ENCODE results near the gene CBX1. TPM values are rescaled to one million over a fixed set of nuclear protein-coding genes. Genes with fewer than 3 reads are reported as not detected.
A peak's percentile ranks its signal among the peaks of the same experiment; 100 is the strongest.
"Not testable (repeated sequence)": the region's sequence is repeated elsewhere in the genome, so short reads cannot be mapped to it uniquely, and the experiment has no call there.

Gene CBX1
- total RNA-seq, 4 donors from 2014 or later, result 24.0 to 59.0 (median 28.9) TPM

DNA sequence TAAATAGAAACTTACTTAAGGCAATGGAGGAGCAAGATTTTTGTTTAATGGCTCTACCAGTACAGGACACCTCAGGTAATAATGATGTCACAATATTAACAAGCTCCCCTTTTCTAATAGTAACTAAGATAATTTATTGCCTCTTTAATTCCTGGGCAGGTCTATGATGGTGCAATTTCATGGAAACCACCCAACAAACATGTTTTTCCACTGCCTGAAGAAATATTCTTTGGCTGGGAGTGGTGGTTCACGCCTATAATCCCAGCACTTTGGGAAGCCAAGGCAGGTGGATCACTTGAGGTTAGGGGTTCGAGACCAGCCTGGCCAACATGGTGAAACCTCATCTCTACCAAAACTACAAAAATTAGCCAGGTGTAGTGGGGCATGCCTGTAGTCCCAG is 33.5 kb downstream of the CBX1 start:
- H3K4me3 ChIP-seq, H3K9me3 ChIP-seq, H3K27me3 ChIP-seq: not testable (repeated sequence)
- peak in 1 of 2 donors; percentile 59 for TF ChIP-seq EP300 (IDR thresholded peaks at IDR 0.05)
- Histone ChIP-seq H3K4me1 (peaks cover 0 to 56% (median 0%) of the 10 kb centered on the region in 4 donors), H3K27ac (peak overlapping the region in 2 of 4 donors; percentile 21 to 58), H3K36me3 (peaks cover 0 to 92% (median 0%) of the 10 kb centered on the region in 3 donors)
- peak in 1 of 2 donors; percentile 53 for DNase-seq (ENCODE audit: low spot score in 2 of 2)
- 83 to 87% methylated on average over 2 of the region's 2 CpGs for WGBS, 2 donors

DNA sequence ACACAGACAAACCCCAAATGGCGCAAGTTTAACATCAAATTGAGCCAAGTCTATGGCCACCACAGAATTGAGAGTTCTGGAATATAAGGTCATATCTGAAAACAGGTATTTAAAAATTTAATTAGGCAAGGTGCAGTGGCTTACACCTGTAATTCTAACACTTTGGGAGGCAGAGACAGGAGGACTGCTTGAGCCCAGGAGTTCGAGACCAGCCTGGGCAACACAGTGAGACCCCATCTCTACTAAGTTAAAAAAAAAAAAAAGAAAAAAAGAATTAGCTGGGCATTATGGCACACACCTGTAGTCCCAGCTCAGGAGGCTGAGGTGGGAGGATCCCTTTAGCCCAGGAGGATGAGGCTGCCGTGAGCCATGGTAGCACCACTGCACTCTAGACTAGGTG is 34.0 kb downstream of the CBX1 start:
- Histone ChIP-seq H3K27ac (peak overlapping the region in 1 of 4 donors; percentile 21), H3K9me3 (no peaks in the 10 kb centered on the region), H3K4me1 (peaks cover 0 to 56% (median 0%) of the 10 kb centered on the region in 4 donors), H3K36me3 (peaks cover 0 to 92% (median 2%) of the 10 kb centered on the region in 3 donors), H3K27me3 (no peaks in the 10 kb centered on the region), H3K4me3 (no peak overlapping the region)
- no peak for DNase-seq (ENCODE audit: low spot score in 2 of 2)
- TF ChIP-seq POLR2A (IDR thresholded peaks at IDR 0.05) (no peak), EP300 (IDR thresholded peaks at IDR 0.05) (no peak)
- TF ChIP-seq, protein P1, sequence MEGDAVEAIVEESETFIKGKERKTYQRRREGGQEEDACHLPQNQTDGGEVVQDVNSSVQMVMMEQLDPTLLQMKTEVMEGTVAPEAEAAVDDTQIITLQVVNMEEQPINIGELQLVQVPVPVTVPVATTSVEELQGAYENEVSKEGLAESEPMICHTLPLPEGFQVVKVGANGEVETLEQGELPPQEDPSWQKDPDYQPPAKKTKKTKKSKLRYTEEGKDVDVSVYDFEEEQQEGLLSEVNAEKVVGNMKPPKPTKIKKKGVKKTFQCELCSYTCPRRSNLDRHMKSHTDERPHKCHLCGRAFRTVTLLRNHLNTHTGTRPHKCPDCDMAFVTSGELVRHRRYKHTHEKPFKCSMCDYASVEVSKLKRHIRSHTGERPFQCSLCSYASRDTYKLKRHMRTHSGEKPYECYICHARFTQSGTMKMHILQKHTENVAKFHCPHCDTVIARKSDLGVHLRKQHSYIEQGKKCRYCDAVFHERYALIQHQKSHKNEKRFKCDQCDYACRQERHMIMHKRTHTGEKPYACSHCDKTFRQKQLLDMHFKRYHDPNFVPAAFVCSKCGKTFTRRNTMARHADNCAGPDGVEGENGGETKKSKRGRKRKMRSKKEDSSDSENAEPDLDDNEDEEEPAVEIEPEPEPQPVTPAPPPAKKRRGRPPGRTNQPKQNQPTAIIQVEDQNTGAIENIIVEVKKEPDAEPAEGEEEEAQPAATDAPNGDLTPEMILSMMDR (IDR thresholded peaks at IDR 0.05), result no peak
- 92 to 97% methylated on average over 3 of the region's 3 CpGs for WGBS, 2 donors

DNA sequence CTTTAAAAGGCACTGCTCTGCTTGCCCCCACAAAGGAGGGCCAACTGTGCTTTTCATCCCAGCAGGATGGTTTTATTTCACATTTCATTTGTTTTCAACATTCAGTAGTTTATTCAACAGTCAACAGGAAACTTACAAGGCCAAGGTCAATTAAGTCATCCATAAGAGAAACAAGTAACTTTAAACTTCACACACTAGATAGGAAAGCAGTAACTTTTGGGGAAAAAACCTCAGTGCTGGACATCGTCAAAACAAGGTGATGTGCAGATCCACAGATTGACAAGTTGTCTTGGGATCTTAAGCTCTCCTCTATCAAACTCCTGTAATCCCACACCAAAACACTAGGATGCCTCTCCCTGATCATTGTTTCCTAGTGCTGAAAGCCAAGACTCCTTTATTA is 34.6 kb downstream of the CBX1 start:
- peak overlapping the region in 1 of 4 donors; percentile 5 for H3K27ac ChIP-seq
- WGBS, 2 donors, result 65 to 78% methylated on average over 1 of the region's 1 CpG
- no peak for DNase-seq (ENCODE audit: low spot score in 2 of 2)

DNA sequence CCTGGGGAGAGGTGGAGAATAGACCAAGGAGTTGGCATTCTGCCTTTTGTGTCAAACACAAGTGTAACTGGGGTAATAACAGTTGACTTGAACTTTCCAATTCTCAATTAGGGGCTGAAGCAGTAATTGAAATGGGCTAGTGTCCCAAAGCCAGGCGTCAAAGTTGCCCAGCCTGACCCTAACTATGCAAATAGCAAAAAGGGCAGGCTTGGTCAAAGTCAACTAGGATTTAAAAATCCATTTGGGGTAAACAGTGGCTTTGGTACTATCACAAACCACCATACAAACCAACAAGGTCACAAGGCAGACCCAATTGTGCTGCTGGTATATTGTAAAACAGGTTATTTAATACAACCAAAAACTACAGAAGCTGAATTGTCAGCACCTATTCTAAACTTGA is 35.1 kb downstream of the CBX1 start:
- no peak for DNase-seq (ENCODE audit: low spot score in 2 of 2)
- peaks cover 0 to 56% (median 0%) of the 10 kb centered on the region in 4 donors for H3K4me1 ChIP-seq
- H3K27ac ChIP-seq, result peak overlapping the region in 1 of 4 donors; percentile 5
- peaks cover 0 to 94% (median 9%) of the 10 kb centered on the region in 3 donors for H3K36me3 ChIP-seq
- H3K27me3 ChIP-seq, result no peaks in the 10 kb centered on the region
- 48 to 50% methylated on average over 1 of the region's 1 CpG for WGBS, 2 donors
- H3K4me3 ChIP-seq, result no peak overlapping the region
- TF ChIP-seq, protein P1 (IDR thresholded peaks at IDR 0.05), result no peak
- no peak for TF ChIP-seq EP300 (IDR thresholded peaks at IDR 0.05)
- no peak for TF ChIP-seq POLR2A (IDR thresholded peaks at IDR 0.05)
- no peaks in the 10 kb centered on the region for H3K9me3 ChIP-seq

More for the DNA sequence above, 34.6 kb downstream of the CBX1 start:
- Histone ChIP-seq H3K9me3 (no peaks in the 10 kb centered on the region), H3K4me3 (no peak overlapping the region), H3K4me1 (peaks cover 0 to 56% (median 0%) of the 10 kb centered on the region in 4 donors), H3K27me3 (no peaks in the 10 kb centered on the region), H3K36me3 (peaks cover 0 to 94% (median 8%) of the 10 kb centered on the region in 3 donors)
- TF ChIP-seq, protein P1 (IDR thresholded peaks at IDR 0.05), result no peak
- TF ChIP-seq EP300 (IDR thresholded peaks at IDR 0.05) (no peak), POLR2A (IDR thresholded peaks at IDR 0.05) (no peak)

DNA sequence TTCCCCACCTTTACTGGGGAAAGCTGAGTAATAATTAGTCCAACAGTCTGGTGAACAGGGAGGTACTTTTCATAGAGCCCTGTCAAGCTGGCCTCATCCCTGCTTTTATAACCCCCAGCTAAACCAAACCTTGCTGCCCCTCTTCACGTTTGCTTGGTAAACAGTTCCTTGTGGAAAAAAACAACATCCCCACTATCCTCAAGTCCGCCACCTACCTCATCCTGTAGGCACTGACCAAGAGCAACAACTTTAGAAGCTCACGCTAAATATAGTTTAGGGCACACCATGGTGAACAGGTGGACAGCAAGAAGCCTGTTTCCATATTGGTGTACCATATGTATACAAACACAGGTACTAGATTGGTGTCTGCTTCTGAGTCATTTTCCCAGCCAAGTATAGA is 36.6 kb downstream of the CBX1 start:
- H3K9me3 ChIP-seq, result no peaks in the 10 kb centered on the region
- peak overlapping the region in 1 of 4 donors; percentile 51 for H3K27ac ChIP-seq
- peaks cover 0 to 60% (median 0%) of the 10 kb centered on the region in 4 donors for H3K4me1 ChIP-seq
- H3K36me3 ChIP-seq, result peaks cover 0 to 94% (median 18%) of the 10 kb centered on the region in 3 donors
- DNase-seq (ENCODE audit: low spot score in 2 of 2), result no peak
- H3K4me3 ChIP-seq, result no peak overlapping the region
- H3K27me3 ChIP-seq, result no peaks in the 10 kb centered on the region
- TF ChIP-seq POLR2A (IDR thresholded peaks at IDR 0.05) (no peak), EP300 (IDR thresholded peaks at IDR 0.05) (no peak)
- TF ChIP-seq, protein P1 (IDR thresholded peaks at IDR 0.05), result no peak
- 62 to 78% methylated on average over 3 of the region's 3 CpGs for WGBS, 2 donors
